ENCODE data around the gene PMM1.

- peak in 2 of 3 experiments; percentile 21 to 22 for TF ChIP-seq CTCF (optimal IDR thresholded peaks at IDR 0.05 in 1 of 3, IDR thresholded peaks at IDR 0.05 in 1 of 3, conservative IDR thresholded peaks at IDR 0.05 in 1 of 3; ENCODE audit: extremely low read depth in 1 of 3, insufficient read depth in 2 of 3, low read length in 3 of 3)
- no peak for TF ChIP-seq EZH2 (IDR thresholded peaks at IDR 0.05; ENCODE audit: low read length)
These were observed 54.4 kb downstream of the PMM1 start for GRCh38 chr22:41535244-41535643.
